Lower lobe of right lung (tissue), 2 donors: ENCODE data around the gene ZNF141. TPM values are rescaled to one million over a fixed set of nuclear protein-coding genes. Genes with fewer than 3 reads are reported as not detected.

Experiments used
- ATAC-seq, 2 donors: fragments of 200-7000 bp; cut with Tn5 transposase; one replicate each; pipeline ENCODE4 v1.9.1; 2020 to 2022; ENCODE audit warnings: mild to moderate bottlenecking in 2 of 2, moderate library complexity in 2 of 2
- DNase-seq: peaks from one replicate; pipeline ENCODE4 v3.0.0-alpha.2; 2020
- H3K27ac ChIP-seq: fragments of 200-600 bp; one replicate; pipeline ENCODE4 v1.8.0; 2022
- H3K27me3 ChIP-seq: fragments of 200-600 bp; one replicate; pipeline ENCODE4 v1.8.0; 2022; ENCODE audit warnings: low read depth
- H3K36me3 ChIP-seq: fragments of 200-600 bp; one replicate; pipeline ENCODE4 v1.8.0; 2022; ENCODE audit warnings: mild to moderate bottlenecking
- H3K4me1 ChIP-seq: fragments of 200-600 bp; one replicate; pipeline ENCODE4 v1.8.0; 2022
- H3K4me3 ChIP-seq: fragments of 200-600 bp; one replicate; pipeline ENCODE4 v1.8.0; 2022; ENCODE audit warnings: mild to moderate bottlenecking
- H3K9me3 ChIP-seq: fragments of 200-600 bp; one replicate; pipeline ENCODE4 v1.8.0; 2022
- CTCF ChIP-seq: fragments of 200-600 bp; IDR thresholded peaks from one replicate; pipeline ENCODE4 v1.8.0; 2022; ENCODE audit warnings: antibody characterized with exemption, mild to moderate bottlenecking
- intact Hi-C: fragments of 100-400 bp; cut with DNase I; formaldehyde crosslinking; loops from one replicate; pipeline ENCODE4 v1.11.0; 2022
- total RNA-seq: library from RNA; stranded (reverse); fragmentation: NEBNext Ultra II Directional; extraction: Animal tissue kit (Norgen Biotek cat#: 25700); gene quantifications from one replicate; pipeline ENCODE4 v1.2.1, GENCODE V29; 2021
- donor health status: DM: no; HTN: yes; CAD: no; lungs with severe emphysema.

The ZNF141 gene
- total RNA-seq, 1 donor from 2014 or later = 23.9 TPM

- H3K27me3 ChIP-seq = no peaks in the 10 kb centered on the region
- H3K36me3 ChIP-seq = no peaks in the 10 kb centered on the region
- H3K4me1 ChIP-seq = peaks cover 17% of the 10 kb centered on the region
- peak overlapping the region; percentile 94 for H3K27ac ChIP-seq
- no peak for TF ChIP-seq CTCF
- H3K9me3 ChIP-seq = peaks cover 15% of the 10 kb centered on the region
- peak overlapping the region; percentile 95 for H3K4me3 ChIP-seq
- DNase-seq = peak; percentile 52
- ATAC-seq = peak; percentile 7 to 13
- intact Hi-C loops = no loop called here
Measured at GRCh38 chr4:336099-336892, 1.3 kb upstream of the ZNF141 start.

- Histone ChIP-seq H3K9me3 (peaks cover 19% of the 10 kb centered on the region), H3K4me3 (peak overlapping the region; percentile 95), H3K4me1 (peaks cover 17% of the 10 kb centered on the region), H3K27me3 (no peaks in the 10 kb centered on the region), H3K36me3 (no peaks in the 10 kb centered on the region), H3K27ac (peak overlapping the region; percentile 94)
- ATAC-seq (peak in 1 of 2 donors; percentile 2), DNase-seq (no peak)
- intact Hi-C loops = no loop called here
- TF ChIP-seq CTCF = no peak
Measured at GRCh38 chr4:336893-337142, 796 bp upstream of the ZNF141 start.

DNA sequence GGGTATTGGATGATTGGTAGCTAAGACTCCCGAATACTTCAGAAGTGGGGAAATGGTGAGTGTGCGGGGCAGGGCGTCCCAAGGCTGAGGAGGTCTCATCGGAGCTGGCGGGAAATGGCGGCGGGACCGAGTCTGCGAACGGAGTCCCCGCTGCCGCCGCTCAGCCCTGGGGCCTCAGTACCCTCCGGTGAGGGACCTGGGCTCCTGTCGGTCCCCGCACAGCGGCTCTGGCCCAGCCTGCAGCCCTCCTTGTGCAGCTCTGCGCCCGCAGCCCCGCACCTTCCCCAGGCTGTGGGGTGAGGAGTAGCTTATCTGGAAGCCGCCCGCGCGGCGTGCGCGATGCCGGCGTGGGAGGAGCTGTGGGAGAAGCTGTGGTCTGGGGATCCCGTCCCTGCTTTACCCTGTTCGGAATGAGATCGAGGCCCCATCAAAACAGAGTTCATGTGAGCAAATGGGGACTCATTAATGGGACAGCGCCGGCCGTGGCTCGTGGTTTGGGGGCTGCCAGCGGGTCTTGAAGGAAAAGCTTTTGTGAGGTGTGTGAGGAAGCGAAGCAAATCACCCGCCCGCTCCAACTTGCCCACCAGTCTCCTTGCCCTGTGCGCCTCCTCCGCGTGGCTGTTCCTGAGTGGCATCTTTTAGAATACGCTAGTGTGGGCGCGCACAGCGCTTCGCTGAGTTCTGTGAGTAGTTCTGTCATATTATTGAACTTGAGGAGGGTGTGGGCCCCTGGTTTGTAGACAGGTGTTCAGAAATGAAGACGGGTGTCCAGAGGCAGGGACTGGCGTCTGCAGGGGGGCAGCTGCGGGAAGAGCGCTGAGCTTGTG lies 531 bp downstream of the ZNF141 start:
- H3K27ac ChIP-seq = peak overlapping the region; percentile 94
- ATAC-seq = peak; percentile 55 to 66
- DNase-seq = peak; percentile 74
- TF ChIP-seq CTCF = no peak
- peaks cover 17% of the 10 kb centered on the region for H3K4me1 ChIP-seq
- peaks cover 5% of the 10 kb centered on the region for H3K36me3 ChIP-seq
- H3K27me3 ChIP-seq = no peaks in the 10 kb centered on the region
- intact Hi-C loops = no loop called here
- peak overlapping the region; percentile 95 for H3K4me3 ChIP-seq
- H3K9me3 ChIP-seq = peaks cover 32% of the 10 kb centered on the region

- Histone ChIP-seq H3K27ac (no peak overlapping the region), H3K4me3 (peak overlapping the region; percentile 95), H3K4me1 (peaks cover 17% of the 10 kb centered on the region), H3K9me3 (peaks cover 34% of the 10 kb centered on the region), H3K36me3 (peaks cover 6% of the 10 kb centered on the region), H3K27me3 (no peaks in the 10 kb centered on the region)
- DNase-seq (no peak), ATAC-seq (no peak)
- no peak for TF ChIP-seq CTCF
- intact Hi-C loops = no loop called here
Measured at GRCh38 chr4:338759-339097, 1.1 kb downstream of the ZNF141 start.

DNA sequence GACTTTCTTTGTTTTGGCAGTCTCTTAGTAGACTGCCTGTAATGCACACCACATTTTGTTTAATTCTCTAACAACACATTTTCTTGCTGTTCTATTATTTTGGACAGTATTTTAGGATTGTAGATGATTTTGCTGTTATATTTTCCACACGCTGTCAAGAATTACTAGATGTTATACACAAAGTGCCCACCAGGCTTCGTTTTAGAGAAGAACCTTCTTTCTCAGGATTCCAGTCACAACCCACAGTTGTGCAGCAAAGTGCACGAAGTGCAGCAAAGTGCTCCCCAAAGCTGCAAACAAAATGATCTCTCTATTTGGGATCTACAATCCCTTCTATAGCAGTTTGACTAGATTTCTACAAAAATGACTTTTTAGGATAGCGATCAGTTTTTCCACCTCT lies 2.4 kb downstream of the ZNF141 start:
- ATAC-seq (no peak), DNase-seq (no peak)
- H3K36me3 ChIP-seq = peaks cover 19% of the 10 kb centered on the region
- no peak overlapping the region for H3K4me3 ChIP-seq
- no peak for TF ChIP-seq CTCF
- H3K27me3 ChIP-seq = no peaks in the 10 kb centered on the region
- H3K9me3 ChIP-seq = peaks cover 45% of the 10 kb centered on the region
- intact Hi-C loops = no loop called here
- H3K4me1 ChIP-seq = peaks cover 17% of the 10 kb centered on the region
- H3K27ac ChIP-seq = no peak overlapping the region
